BJ (cell line): ENCODE results near the gene ASPDH. TPM values are rescaled to one million over a fixed set of nuclear protein-coding genes. Genes with fewer than 3 reads are reported as not detected.

Source experiments
- CTCF ChIA-PET: fragments of 350-600 bp; formaldehyde crosslinking; extraction: SDS; loops from one replicate; lab custom pipeline; 2021; ENCODE audit warnings: antibody characterized with exemption, inconsistent platforms; lab: Yijun Ruan, JAX
- POLR2A ChIA-PET: fragments of 300-600 bp; sonication (Branson Sonifier 250); formaldehyde crosslinking; extraction: SDS; loops from one replicate; lab custom pipeline; 2021; ENCODE audit warnings: antibody characterized with exemption; lab: Charles Lee
- DNase-seq: peaks from one replicate; pipeline ENCODE4 v3.0.0-alpha.2; 2011; ENCODE audit warnings: low read depth
- H3K27me3 ChIP-seq: 2 replicates; pipeline ENCODE4 v1.6.0; 2011; ENCODE audit warnings: low read length; ENCODE audit not compliant: control insufficient read depth, insufficient read depth
- H3K36me3 ChIP-seq: 2 replicates; pipeline ENCODE4 v1.5.1; 2011; ENCODE audit warnings: low read length; ENCODE audit not compliant: control insufficient read depth, insufficient read depth
- H3K4me3 ChIP-seq: 2 replicates; pipeline ENCODE4 v1.5.1; 2011; ENCODE audit warnings: low read depth, mild to moderate bottlenecking, control low read depth, low read length
- CTCF ChIP-seq: IDR thresholded peaks from 2 replicates; pipeline ENCODE4 v1.5.1; 2011; ENCODE audit warnings: low read depth, mild to moderate bottlenecking, control low read depth, inconsistent platforms, low read length, moderate library complexity; ENCODE audit not compliant: insufficient read depth
- polyA plus RNA-seq: library from polyadenylated mRNA; depleted of rRNA; stranded (reverse); fragments of >200 nt; gene quantifications from 2 replicates; pipeline ENCODE4 v1.2.3, GENCODE V29; 2011

The ASPDH gene
- polyA plus RNA-seq, 1 experiment, result not detected

DNA sequence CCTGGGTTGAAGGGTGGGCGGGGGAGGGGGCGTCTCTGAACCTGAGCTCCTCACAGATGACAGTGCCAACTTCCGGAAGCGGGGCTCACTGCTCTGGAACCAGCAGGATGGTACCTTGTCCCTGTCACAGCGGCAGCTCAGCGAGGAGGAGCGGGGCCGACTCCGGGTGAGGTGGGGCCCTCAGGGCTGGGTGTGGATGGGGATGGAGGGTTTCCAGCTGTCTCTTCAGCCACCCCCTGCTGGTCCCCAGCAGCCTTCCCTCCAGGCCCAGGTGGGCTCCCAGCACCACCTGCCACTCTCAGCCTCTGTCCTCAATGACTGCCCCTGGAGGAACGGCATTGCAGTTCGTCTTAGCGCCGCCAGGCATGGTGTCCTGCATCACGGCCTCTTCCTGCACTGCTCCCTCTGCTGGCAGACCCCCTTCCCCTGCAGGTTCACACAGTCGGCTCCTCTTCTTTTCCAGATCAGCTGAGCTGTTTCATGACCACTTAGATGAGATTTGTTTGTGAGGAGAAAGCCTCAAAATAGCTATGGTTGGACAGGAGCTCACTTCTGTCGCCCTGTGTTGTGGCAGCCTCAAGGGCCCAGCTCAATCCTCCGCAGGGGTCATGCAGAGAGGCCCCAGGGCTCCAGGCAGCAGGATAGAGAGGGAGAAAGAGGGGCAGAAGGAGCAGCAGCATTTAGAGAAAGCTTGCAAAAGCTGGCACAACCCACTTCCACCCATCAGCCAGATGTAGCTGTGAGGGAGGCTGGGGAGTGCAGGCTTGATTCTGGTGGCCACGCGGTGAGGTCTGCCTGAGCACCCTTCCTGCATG, 34.6 kb downstream of the ASPDH start:
- CTCF ChIA-PET, result interaction anchor here (1.0 to 2.3 kb wide), 6 partner anchors 9 to 122 kb away, joined by 3 to 9 read pairs (median 6); no protein-coding TSS in a partner anchor
- H3K36me3 ChIP-seq, result peaks cover 29% of the 10 kb centered on the region

GRCh38 chr19:50477751-50478515, 35.8 kb downstream of the ASPDH start:
- peaks cover 28% of the 10 kb centered on the region for H3K36me3 ChIP-seq
- DNase-seq, result no peak
- H3K4me3 ChIP-seq, result no peak overlapping the region
- POLR2A ChIA-PET, result no interaction called here
- H3K27me3 ChIP-seq, result no peaks in the 10 kb centered on the region
- CTCF ChIA-PET, result interaction anchor here (1.5 to 2.3 kb wide), 4 partner anchors 12 to 120 kb away, joined by 6 to 9 read pairs (median 7); no protein-coding TSS in a partner anchor
- TF ChIP-seq CTCF, result no peak

More for the DNA sequence above, 34.6 kb downstream of the ASPDH start:
- Histone ChIP-seq H3K4me3 (no peak overlapping the region), H3K27me3 (no peaks in the 10 kb centered on the region)
- DNase-seq, result no peak
- peak; percentile 67 for TF ChIP-seq CTCF
- POLR2A ChIA-PET, result interaction anchor here (0.6 kb wide), 1 partner anchor 29 kb away, joined by 6 read pairs; no protein-coding TSS in a partner anchor

GRCh38 chr19:50476907-50477238, 36.8 kb downstream of the ASPDH start:
- POLR2A ChIA-PET, result no interaction called here

DNA sequence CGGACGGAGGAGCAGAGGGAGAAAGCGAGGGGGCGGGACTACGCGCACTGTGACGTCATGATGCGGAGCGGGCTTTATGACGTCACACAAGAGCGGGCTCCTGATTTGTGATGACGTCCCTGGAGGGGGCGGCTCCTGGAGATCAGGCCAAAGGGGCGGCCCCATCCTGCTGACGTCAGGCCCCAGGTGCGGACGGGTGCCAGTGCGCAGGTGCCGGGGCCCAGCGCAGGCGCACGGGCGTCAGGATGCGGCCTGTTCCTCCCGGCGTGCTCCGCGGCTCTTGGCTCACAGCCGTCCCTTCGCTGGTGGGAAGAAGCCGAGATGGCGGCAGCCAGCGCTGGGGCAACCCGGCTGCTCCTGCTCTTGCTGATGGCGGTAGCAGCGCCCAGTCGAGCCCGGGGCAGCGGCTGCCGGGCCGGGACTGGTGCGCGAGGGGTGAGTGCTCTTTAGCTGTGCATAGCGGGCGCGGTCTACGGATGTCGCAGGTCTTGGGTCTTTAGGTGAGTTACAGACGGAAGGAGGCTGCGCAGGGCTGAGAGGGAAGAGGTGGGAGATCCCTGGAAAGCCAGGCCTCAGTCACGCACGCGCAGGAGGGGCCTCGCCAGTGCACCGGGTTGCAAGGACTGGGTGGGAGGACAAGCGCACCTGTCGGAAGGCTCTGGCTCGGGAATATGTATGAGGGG, 37.3 kb downstream of the ASPDH start, which contains the start of the genes EMC10 and GARIN5A:
Gene EMC10, plus strand, starts transcription at position 284 of the 683 bp plus-strand sequence. Its CDS starts 38 bp downstream, at position 322.
Gene GARIN5A, minus strand, starts transcription at position 625 of the 683 bp plus-strand sequence. Its CDS starts 460 bp downstream, at position 165.
- peak within 1 kb of the TSS; percentile 67 for H3K4me3 ChIP-seq
- CTCF ChIA-PET, result interaction anchor here (1.7 kb wide), 1 partner anchor 119 kb away, joined by 4 read pairs; no protein-coding TSS in a partner anchor
- peaks cover 19% of the 10 kb centered on the region for H3K36me3 ChIP-seq
- TF ChIP-seq CTCF, result no peak
- POLR2A ChIA-PET, result no interaction called here
- no peaks in the 10 kb centered on the region for H3K27me3 ChIP-seq
- peak; percentile 39 for DNase-seq

More at GRCh38 chr19:50476907-50477238, 36.8 kb downstream of the ASPDH start:
- no peak for TF ChIP-seq CTCF
- Histone ChIP-seq H3K27me3 (no peaks in the 10 kb centered on the region), H3K36me3 (peaks cover 22% of the 10 kb centered on the region), H3K4me3 (peak overlapping the region; percentile 67)
- CTCF ChIA-PET, result no interaction called here
- no peak for DNase-seq
